ENCODE results near the gene PTPRM. TPM values are rescaled to one million over a fixed set of nuclear protein-coding genes. Genes with fewer than 3 reads are reported as not detected.

Gene PTPRM
- total RNA-seq, 2 donors from 2014 or later: 80.1 to 106 TPM

- peaks cover 0 to 40% of the 10 kb centered on the region in 2 donors for H3K4me1 ChIP-seq
- H3K27ac ChIP-seq: peak overlapping the region in 1 of 2 donors; percentile 44
- DNase-seq (ENCODE audit: low spot score): no peak
- no peaks in the 10 kb centered on the region for H3K36me3 ChIP-seq
- H3K4me3 ChIP-seq: no peak overlapping the region
- TF ChIP-seq CTCF (IDR thresholded peaks at IDR 0.05): no peak
- peaks cover 3 to 17% of the 10 kb centered on the region in 2 donors for H3K9me3 ChIP-seq
- no peaks in the 10 kb centered on the region for H3K27me3 ChIP-seq
Measured at GRCh38 chr18:7812431-7813063, 245.4 kb downstream of the PTPRM start.

- no peaks in the 10 kb centered on the region for H3K36me3 ChIP-seq
- no peak for TF ChIP-seq CTCF (IDR thresholded peaks at IDR 0.05)
- no peaks in the 10 kb centered on the region for H3K27me3 ChIP-seq
- H3K9me3 ChIP-seq: peaks cover 3 to 17% of the 10 kb centered on the region in 2 donors
- H3K27ac ChIP-seq: peak overlapping the region in 1 of 2 donors; percentile 44
- no peak overlapping the region for H3K4me3 ChIP-seq
- no peak for DNase-seq (ENCODE audit: low spot score)
- H3K4me1 ChIP-seq: peaks cover 0 to 42% of the 10 kb centered on the region in 2 donors
Measured at GRCh38 chr18:7813131-7813530, 246.0 kb downstream of the PTPRM start.

GRCh38 chr18:7814754-7815315 lies 247.7 kb downstream of the PTPRM start:
- no peak for TF ChIP-seq CTCF (IDR thresholded peaks at IDR 0.05)
- H3K36me3 ChIP-seq: no peaks in the 10 kb centered on the region
- no peak overlapping the region for H3K4me3 ChIP-seq
- H3K9me3 ChIP-seq: peaks cover 3 to 17% of the 10 kb centered on the region in 2 donors
- peak overlapping the region in 1 of 2 donors; percentile 54 for H3K27ac ChIP-seq
- H3K4me1 ChIP-seq: peaks cover 0 to 38% of the 10 kb centered on the region in 2 donors
- no peak for DNase-seq (ENCODE audit: low spot score)
- no peaks in the 10 kb centered on the region for H3K27me3 ChIP-seq

- no peak for DNase-seq (ENCODE audit: low spot score)
- Histone ChIP-seq H3K4me1 (peaks cover 0 to 43% of the 10 kb centered on the region in 2 donors), H3K27ac (peak overlapping the region in 1 of 2 donors; percentile 54)
Measured at GRCh38 chr18:7815787-7816186, 248.7 kb downstream of the PTPRM start.

GRCh38 chr18:7817575-7818230 lies 250.6 kb downstream of the PTPRM start:
- DNase-seq (ENCODE audit: low spot score): no peak
- no peaks in the 10 kb centered on the region for H3K27me3 ChIP-seq
- no peak overlapping the region for H3K27ac ChIP-seq
- H3K4me3 ChIP-seq: no peak overlapping the region
- no peak for TF ChIP-seq CTCF (IDR thresholded peaks at IDR 0.05)
- no peaks in the 10 kb centered on the region for H3K36me3 ChIP-seq
- H3K9me3 ChIP-seq: peaks cover 3 to 17% of the 10 kb centered on the region in 2 donors
- peaks cover 0 to 43% of the 10 kb centered on the region in 2 donors for H3K4me1 ChIP-seq

More at GRCh38 chr18:7815787-7816186, 248.7 kb downstream of the PTPRM start:
- H3K36me3 ChIP-seq: no peaks in the 10 kb centered on the region
- no peak for TF ChIP-seq CTCF (IDR thresholded peaks at IDR 0.05)
- H3K4me3 ChIP-seq: no peak overlapping the region
- H3K9me3 ChIP-seq: peaks cover 3 to 17% of the 10 kb centered on the region in 2 donors
- H3K27me3 ChIP-seq: no peaks in the 10 kb centered on the region

Measured in right atrium auricular region (tissue), 2 donors.